ENCODE results near the gene PDE11A.

The PDE11A gene

GRCh38 chr2:177721087-177721486, 351.5 kb downstream of the PDE11A start:
- no peak for DNase-seq

- no peak for DNase-seq
These were observed 354.6 kb downstream of the PDE11A start for GRCh38 chr2:177717831-177718618.

GRCh38 chr2:177716484-177716883, 356.1 kb downstream of the PDE11A start:
- no peak for DNase-seq

- no peak for DNase-seq
These were observed 356.8 kb downstream of the PDE11A start for GRCh38 chr2:177715771-177716170.

- no peak for DNase-seq
These were observed 357.9 kb downstream of the PDE11A start for GRCh38 chr2:177714704-177715103.

- no peak for DNase-seq
These were observed 360.1 kb downstream of the PDE11A start for GRCh38 chr2:177712462-177712861.

GRCh38 chr2:177711483-177712265, 360.9 kb downstream of the PDE11A start:
- no peak for DNase-seq

GRCh38 chr2:177710889-177711288, 361.7 kb downstream of the PDE11A start:
- DNase-seq, result no peak

GRCh38 chr2:177709986-177710401, 362.6 kb downstream of the PDE11A start:
- no peak for DNase-seq

GRCh38 chr2:177708660-177709444, 363.7 kb downstream of the PDE11A start:
- DNase-seq, result no peak

- no peak for DNase-seq
These were observed 364.5 kb downstream of the PDE11A start for GRCh38 chr2:177708106-177708505.

- no peak for DNase-seq
These were observed 366.9 kb downstream of the PDE11A start for GRCh38 chr2:177705511-177706173.

GRCh38 chr2:177703159-177703558, 369.4 kb downstream of the PDE11A start:
- no peak for DNase-seq

- no peak for DNase-seq
These were observed 374.3 kb downstream of the PDE11A start for GRCh38 chr2:177698281-177698680.

GRCh38 chr2:177694348-177694747, 378.2 kb downstream of the PDE11A start:
- DNase-seq, result no peak

GRCh38 chr2:177693658-177694339, 378.8 kb downstream of the PDE11A start:
- DNase-seq, result peak; percentile 33

- DNase-seq, result peak; percentile 54
These were observed 379.8 kb downstream of the PDE11A start for GRCh38 chr2:177692783-177693269.

GRCh38 chr2:177692042-177692782, 380.4 kb downstream of the PDE11A start:
- DNase-seq, result no peak

- no peak for DNase-seq
These were observed 381.4 kb downstream of the PDE11A start for GRCh38 chr2:177691177-177691576.

GRCh38 chr2:177689623-177690022, 383.0 kb downstream of the PDE11A start:
- no peak for DNase-seq

GRCh38 chr2:177688844-177689243, 383.7 kb downstream of the PDE11A start:
- no peak for DNase-seq
